Right lung (tissue), 5 donors: ENCODE results near the gene CIB2. TPM values are rescaled to one million over a fixed set of nuclear protein-coding genes. Genes with fewer than 3 reads are reported as not detected.

Experiments used
- DNase-seq, 2 donors: peaks; one replicate each; pipeline ENCODE4 v3.0.0-alpha.2; 2013
- polyA plus RNA-seq, 5 donors: library from polyadenylated mRNA; unstranded; fragments of 120-200 nt; gene quantifications; one replicate each; pipeline versions ENCODE4 v1.2.1 to v1.2.3, GENCODE V29; 2013; ENCODE audit warnings: inconsistent platforms in 1 of 5, low replicate concordance in 1 of 5; ENCODE audit not compliant: insufficient read length in 5 of 5, insufficient read depth in 1 of 5

Gene CIB2
- polyA plus RNA-seq, 5 donors: 21.3 to 32.5 (median 29.1) TPM

DNA sequence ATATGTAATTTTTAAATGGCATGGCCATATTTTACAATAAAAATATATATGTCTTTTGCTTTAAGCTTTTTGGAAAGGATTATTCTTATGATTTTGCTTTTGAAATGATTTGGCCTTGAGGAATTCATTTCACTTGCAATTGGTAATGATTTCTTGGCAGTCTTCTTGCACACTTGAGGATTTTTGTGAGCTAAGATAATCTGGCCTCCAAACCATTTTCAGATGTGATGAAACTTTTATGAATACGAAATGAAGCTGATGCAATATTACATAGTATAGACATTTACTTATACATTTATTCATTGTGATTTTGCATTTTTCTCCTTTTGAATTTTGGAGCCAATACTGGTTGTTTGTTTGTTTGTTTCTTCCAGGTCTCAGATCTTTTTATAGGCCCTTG, 45.3 kb downstream of the CIB2 start:
- DNase-seq: no peak

GRCh38 chr15:78084449-78084750, 46.8 kb downstream of the CIB2 start:
- no peak for DNase-seq

GRCh38 chr15:78083687-78084448, 47.4 kb downstream of the CIB2 start:
- no peak for DNase-seq

DNA sequence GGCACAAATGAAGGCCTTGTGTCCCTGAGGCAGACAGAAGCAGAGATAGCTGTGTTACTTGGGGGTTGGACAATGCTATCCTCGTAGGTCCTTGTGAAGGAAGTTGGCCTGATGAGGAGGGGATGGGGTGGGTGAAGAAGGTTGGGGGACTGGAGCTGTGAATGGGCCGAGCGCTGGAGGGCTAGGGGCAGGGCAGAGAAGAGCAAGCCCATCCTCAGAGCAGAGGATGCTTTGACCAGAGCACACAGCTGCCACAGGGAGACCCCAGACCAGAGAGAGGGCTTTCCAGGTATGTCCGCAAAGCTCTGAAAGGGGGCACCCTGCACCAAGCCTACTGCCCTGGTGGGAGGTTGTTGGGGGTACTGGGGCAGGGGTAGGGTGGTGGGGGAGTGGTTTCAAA, 48.1 kb downstream of the CIB2 start:
- no peak for DNase-seq

- no peak for DNase-seq
Observed at GRCh38 chr15:78082743-78083110, 48.5 kb downstream of the CIB2 start.

DNA sequence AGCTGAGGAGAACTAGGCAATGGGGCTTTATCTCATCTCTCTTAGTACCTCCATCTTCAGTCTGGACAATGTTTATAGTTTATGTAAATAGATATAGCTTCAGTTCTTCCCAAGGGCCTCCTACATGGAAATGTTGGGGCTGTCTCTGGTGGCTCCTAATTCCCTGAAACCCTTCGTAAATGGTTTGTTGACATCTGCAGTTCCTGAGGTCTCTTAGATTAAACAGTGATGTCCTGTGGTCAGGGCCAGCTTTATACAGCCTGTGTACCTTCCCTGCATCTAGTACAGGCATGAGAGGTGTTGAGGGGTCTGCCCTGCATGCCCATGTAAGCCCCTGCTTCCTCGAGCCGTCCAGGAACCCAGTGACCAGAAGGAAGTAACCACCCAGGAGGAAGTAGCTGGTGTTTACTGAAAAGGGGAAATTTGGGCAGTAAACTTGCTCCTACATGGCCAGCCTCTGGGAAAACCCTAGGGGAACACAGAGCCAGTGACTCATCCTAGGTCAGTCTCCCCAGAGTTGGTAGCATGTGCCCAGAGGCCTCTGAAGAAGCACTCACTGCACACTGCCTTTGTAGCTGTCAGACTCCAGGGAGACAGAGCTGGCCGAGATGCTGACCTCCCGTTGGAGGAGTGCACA, 49.0 kb downstream of the CIB2 start:
- DNase-seq: no peak

GRCh38 chr15:78080088-78080460, 51.2 kb downstream of the CIB2 start:
- DNase-seq: no peak

- no peak for DNase-seq
Observed at GRCh38 chr15:78079298-78080087, 51.8 kb downstream of the CIB2 start.

- no peak for DNase-seq
Observed at GRCh38 chr15:78077871-78078210, 53.4 kb downstream of the CIB2 start.

DNA sequence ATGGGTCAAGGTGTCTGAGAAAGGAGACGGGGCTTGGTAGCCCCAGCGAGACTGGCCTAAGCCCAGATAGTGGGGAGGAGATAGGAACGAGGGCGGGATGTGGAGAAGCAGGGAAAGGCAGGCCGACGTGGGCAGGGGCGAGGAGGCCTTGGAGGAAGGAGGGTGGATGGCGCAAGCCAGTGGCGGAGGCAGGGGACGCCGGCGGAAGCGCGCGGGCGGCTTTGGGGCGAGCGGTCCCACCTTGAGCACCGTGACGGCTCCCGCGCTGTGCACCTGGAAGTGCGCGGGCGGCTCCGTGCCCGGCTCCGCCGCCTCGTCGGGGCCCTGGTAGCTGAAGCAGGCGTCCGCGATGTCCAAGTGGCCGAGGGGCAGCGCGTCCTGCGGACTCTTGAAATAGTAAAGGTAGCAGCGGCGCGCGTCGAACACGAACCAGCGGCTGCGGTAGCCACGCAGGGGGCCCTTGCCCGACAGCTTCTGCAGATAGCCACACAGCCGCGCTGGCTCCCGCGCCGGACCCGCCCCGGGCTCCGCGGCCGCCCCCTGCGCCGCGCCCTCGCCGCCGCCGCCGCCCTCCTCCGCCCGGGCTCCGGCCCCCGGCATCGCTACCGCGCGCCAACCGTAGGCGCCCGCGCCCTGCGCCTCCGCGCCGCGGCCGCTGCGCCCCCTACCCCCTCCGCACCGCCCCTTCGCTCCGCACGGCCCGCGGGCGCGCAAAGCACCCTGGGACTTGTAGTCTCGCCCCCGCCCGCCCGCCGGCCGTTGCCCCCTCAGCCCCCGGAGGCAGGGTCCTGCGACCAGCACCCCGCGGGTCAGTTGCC, 54.0 kb downstream of the CIB2 start, which contains the start of gene TBC1D2B:
Gene TBC1D2B, minus strand, starts transcription at position 659 of the 818 bp plus-strand sequence. Its CDS starts 59 bp downstream, at position 600.
- no peak for DNase-seq

DNA sequence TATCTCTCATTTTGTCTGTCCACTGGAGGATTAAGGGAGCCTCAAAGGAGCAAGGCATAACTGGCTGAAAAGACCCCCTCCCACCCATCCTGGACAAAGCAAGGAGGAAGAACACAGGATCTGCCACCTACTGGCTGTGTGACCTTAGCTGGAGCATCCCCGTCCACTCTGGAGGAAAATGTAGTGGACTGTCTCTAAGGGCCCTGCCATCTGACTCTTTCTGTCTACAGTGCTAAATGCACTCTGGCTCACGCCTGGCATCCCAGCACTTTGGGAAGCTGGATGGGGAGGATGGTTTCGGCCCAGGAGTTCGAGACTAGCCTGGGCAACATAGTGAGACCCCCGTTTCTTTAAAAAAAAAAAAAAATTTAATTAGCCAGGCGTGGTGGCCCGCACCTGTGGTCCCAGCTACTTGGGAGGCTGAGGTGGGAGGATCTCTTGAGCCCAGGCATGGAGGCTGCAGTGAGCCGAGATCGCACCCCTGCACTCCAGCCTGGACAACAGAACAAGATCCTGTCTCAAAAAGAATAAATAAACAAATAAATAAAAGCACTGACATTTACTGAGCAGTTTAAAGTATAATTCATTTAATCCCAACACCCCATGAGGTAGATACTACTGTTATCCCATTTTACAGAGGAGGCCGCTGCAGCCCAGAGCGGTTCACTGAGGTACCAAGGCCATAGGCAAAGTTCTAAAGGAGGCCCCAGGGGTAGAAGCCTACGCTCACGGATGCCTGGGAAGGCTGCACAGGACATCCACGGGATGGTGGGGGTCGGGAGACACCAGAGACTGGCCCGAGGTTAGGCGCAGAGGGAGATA, 54.8 kb downstream of the CIB2 start:
- no peak for DNase-seq

- peak in 1 of 2 donors; percentile 51 for DNase-seq
Observed at GRCh38 chr15:78075490-78076230, 55.6 kb downstream of the CIB2 start.

DNA sequence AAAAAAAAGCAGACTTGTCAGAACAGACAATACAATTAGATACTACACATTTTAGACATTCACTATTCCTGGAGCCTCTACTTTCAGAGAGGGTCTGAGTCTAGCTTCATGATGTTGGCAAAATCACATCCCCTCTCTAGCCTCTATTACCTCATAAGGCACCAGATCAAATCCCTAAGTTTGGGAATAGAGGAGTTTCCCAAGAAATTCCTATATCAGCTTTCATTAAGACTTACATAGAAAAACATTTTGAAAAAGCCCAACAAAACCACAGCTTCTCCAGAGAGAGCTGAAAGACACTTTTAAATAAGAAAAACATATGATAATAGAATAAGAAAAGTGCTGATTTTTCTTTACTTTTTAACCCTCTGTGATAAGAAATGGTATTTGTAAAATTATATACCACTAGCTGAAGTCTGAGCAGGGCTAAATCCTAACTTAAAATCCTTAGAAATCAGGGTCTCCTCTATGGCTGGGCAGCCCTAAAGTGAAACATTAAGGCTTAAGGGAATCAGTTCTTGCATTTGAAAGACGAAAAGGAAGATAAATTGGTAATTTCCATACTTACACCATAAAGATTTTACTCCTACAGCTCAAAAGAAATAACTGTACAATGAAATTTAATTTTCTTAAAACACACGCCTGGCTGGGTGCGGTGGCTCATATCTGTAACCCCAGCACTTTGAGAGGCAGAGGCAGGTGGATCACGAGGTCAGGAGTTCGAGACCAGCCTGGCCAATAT, 58.0 kb downstream of the CIB2 start:
- no peak for DNase-seq

DNA sequence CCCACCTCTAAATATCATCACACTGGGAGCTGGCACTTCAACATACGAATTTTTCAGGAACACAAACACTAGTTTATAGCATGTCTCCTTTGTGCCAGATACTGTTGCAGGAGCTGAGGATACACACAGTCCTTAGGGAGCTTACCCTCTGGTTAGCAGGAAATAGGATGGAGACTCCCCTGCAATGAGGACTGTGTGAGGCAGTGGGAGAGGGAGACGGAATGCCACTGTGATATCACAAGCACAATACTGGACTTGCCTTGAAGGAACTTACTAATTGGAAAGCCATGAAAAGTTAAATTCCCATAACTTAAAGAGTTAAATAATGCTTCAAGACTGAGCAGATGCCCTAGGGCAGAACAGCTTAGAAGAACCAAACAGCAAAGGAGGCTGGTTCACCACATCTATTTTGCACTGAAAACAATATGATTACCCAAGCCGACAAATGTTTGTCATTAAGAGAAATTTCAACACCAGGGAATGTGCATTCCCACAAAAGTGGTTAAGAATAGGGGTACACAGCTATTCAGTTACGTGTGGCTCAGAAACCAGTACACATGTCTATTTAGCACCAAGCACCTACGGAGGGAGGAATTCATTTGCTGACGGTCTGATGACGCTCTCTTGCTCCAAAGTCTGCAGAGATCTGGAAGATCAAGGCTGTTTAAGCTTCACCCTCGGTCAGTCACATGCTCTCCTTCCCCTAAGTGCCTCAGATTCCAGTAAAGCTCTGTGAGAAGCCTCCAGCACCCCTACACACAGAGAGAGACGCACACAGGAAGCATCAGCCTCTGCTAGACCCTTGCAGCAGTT, 59.0 kb downstream of the CIB2 start:
- no peak for DNase-seq

GRCh38 chr15:78071383-78071782, 59.9 kb downstream of the CIB2 start:
- DNase-seq: no peak

DNA sequence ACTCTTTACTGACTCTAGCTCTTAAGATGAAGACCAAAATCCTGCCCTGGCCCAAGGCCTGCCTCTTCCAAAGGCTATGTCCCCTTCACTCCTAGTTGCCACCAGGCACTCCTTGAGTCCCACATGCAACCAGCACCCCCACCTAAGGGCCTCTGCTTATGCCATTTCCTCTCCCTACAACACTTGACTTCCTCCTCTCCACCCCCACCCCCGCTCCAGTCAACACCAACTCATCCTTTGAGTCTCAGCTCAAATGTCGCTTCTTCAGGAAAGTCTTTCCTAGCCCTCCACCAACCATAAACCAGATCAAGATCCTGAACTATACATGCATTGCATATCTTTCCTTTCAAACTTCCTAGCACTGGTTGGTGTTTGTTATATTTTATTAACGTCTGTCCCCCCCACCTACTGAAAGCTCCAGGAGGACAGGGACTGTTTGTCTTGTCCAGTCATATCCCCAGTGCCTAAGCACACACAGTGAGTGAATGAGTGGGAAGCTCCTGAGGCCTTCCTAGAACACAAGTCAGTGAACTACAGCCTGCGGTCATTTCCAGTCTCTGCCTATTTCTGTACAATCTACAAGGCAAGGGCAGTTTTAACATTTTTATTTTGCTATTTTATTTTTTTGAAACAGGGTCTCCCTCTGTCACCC, 61.1 kb downstream of the CIB2 start:
- no peak for DNase-seq

GRCh38 chr15:78069462-78070029, 61.7 kb downstream of the CIB2 start:
- no peak for DNase-seq

DNA sequence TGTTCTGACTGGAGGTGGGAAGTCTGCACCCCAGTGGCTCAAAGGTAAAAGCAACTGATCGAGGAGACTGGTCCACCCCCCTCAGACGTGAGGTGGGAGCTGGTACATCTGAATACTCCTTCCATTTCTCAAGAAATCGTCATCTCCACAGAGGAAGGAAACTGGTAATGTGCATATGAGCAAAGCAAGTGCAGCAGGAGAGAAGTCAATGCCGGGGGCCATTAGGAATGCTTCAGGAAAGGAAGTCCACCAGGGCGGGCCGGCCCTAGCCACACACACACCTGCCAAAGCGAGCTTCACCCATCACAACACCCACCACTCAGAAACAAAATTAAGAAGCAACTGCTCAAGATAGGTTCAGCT, 62.2 kb downstream of the CIB2 start:
- no peak for DNase-seq
